ENCODE measurements around the gene TMCC3. TPM values are rescaled to one million over a fixed set of nuclear protein-coding genes. Genes with fewer than 3 reads are reported as not detected.

Gene TMCC3
- total and polyA plus RNA-seq, 2 of the 13 experiments (the other 11 are each of a cell fraction or from before 2014, with no cell fraction given), result not detected

- Histone ChIP-seq H3K4me1 (ENCODE audit: insufficient read depth, low read length) (no peaks in the 10 kb centered on the region), H3K4me3 (replicated peaks in 1 of 3; ENCODE audit: insufficient read depth in 1 of 3, low read depth in 2 of 3, low read length in 3 of 3) (no peak overlapping the region), H3K9me3 (ENCODE audit: low read length) (no peaks in the 10 kb centered on the region), H3K27me3 (ENCODE audit: control insufficient read depth in 1 of 2, insufficient read depth in 2 of 2, low read length in 2 of 2) (peaks cover 0 to 2% of the 10 kb centered on the region in 2 experiments; a peak in 2 of 5 replicates), H4K20me1 (ENCODE audit: insufficient read depth, low read length) (no peaks in the 10 kb centered on the region), H3K4me2 (ENCODE audit: low read depth, low read length) (no peak overlapping the region), H3K27ac (ENCODE audit: extremely low read length, insufficient read depth, low read length) (no peak overlapping the region), H3K9ac (ENCODE audit: insufficient read depth, low read depth, low read length) (no peak overlapping the region), H3K79me2 (ENCODE audit: insufficient read depth, low read length) (no peaks in the 10 kb centered on the region), H2AFZ (ENCODE audit: low read length) (no peak overlapping the region), H3K36me3 (replicated peaks in 1 of 2; ENCODE audit: control insufficient read depth in 1 of 2, insufficient read depth in 2 of 2, low read length in 2 of 2) (no peaks in the 10 kb centered on the region)
- POLR2A ChIA-PET, result no interaction called here
- ATAC-seq (no peak), FAIRE-seq (no peak), DNase-seq (ENCODE audit: low spot score) (no peak)
- intact Hi-C loops (cut with micrococcal nuclease; ENCODE audit: unreplicated experiment), result no loop called here
- WGBS (ENCODE audit: low lambda C conversion rate), result 55% methylated on average over 6 of the region's 6 CpGs
- TF ChIP-seq ZBTB42 (CRISPR knock-in tag; IDR thresholded peaks at IDR 0.05), result no peak
- CTCF ChIA-PET (ENCODE audit: low intra/inter-chr PET ratio, low total read pairs), result no interaction called here
- BruUV-seq (replicated peaks), result no TSS peak
- in situ Hi-C loops (cut with HindIII; ENCODE audit: extremely low pct_ligation_motif_present, low pct_unique_long_range_greater_than_20kb), result no loop called here
Measured at GRCh38 chr12:94674835-94675234, 24.5 kb upstream of the TMCC3 start.

- no peak overlapping the region for H3K27ac ChIP-seq (ENCODE audit: extremely low read length, insufficient read depth, low read length)
- in situ Hi-C loops (cut with HindIII; ENCODE audit: extremely low pct_ligation_motif_present, low pct_unique_long_range_greater_than_20kb) (no loop called here), intact Hi-C loops (cut with micrococcal nuclease; ENCODE audit: unreplicated experiment) (no loop called here)
- no peaks in the 10 kb centered on the region for H4K20me1 ChIP-seq (ENCODE audit: insufficient read depth, low read length)
- POLR2A ChIA-PET, result no interaction called here
- CTCF ChIA-PET (ENCODE audit: low intra/inter-chr PET ratio, low total read pairs), result no interaction called here
- no TSS peak for BruUV-seq (replicated peaks)
- ATAC-seq (no peak), FAIRE-seq (no peak), DNase-seq (ENCODE audit: low spot score) (no peak)
- TF ChIP-seq PBX2 (CRISPR knock-in tag; IDR thresholded peaks at IDR 0.05), result no peak
- no peak for TF ChIP-seq ZNF383 (CRISPR knock-in tag; IDR thresholded peaks at IDR 0.05; ENCODE audit: borderline replicate concordance)
- no peak for TF ChIP-seq ZFAT (CRISPR knock-in tag; conservative IDR thresholded peaks at IDR 0.05)
- no peaks in the 10 kb centered on the region for H3K36me3 ChIP-seq (replicated peaks in 1 of 2; ENCODE audit: control insufficient read depth in 1 of 2, insufficient read depth in 2 of 2, low read length in 2 of 2)
- H2AFZ ChIP-seq (ENCODE audit: low read length), result no peak overlapping the region
- H3K4me2 ChIP-seq (ENCODE audit: low read depth, low read length), result no peak overlapping the region
- no peaks in the 10 kb centered on the region for H3K79me2 ChIP-seq (ENCODE audit: insufficient read depth, low read length)
- H3K4me1 ChIP-seq (ENCODE audit: insufficient read depth, low read length), result no peaks in the 10 kb centered on the region
- no peak overlapping the region for H3K9ac ChIP-seq (ENCODE audit: insufficient read depth, low read depth, low read length)
- H3K27me3 ChIP-seq (ENCODE audit: control insufficient read depth in 1 of 2, insufficient read depth in 2 of 2, low read length in 2 of 2), result no peaks in the 10 kb centered on the region; a peak in 1 of 5 replicates
- no peaks in the 10 kb centered on the region for H3K9me3 ChIP-seq (ENCODE audit: low read length)
- H3K4me3 ChIP-seq (replicated peaks in 1 of 3; ENCODE audit: insufficient read depth in 1 of 3, low read depth in 2 of 3, low read length in 3 of 3), result no peak overlapping the region
- WGBS (ENCODE audit: low lambda C conversion rate), result 2% methylated on average over 2 of the region's 2 CpGs
Measured at GRCh38 chr12:94674051-94674451, 23.7 kb upstream of the TMCC3 start.
